Sigmoid colon (tissue), 4 donors: ENCODE data around the gene STOML1.

Experiments
- EP300 ChIP-seq, 4 donors: sonication (generic); formaldehyde crosslinking; IDR thresholded peaks; one replicate each; pipeline ENCODE4 v1.6.1; 2017; ENCODE audit warnings: antibody characterized with exemption in 4 of 4
- POLR2A ChIP-seq, 2 donors: fragments of 450-650 bp; IDR thresholded peaks; one replicate each; pipeline ENCODE4 v1.6.1; 2016; ENCODE audit warnings: antibody characterized with exemption in 2 of 2, mild to moderate bottlenecking in 2 of 2, moderate library complexity in 2 of 2
- POLR2AphosphoS5 ChIP-seq, 4 donors: sonication (generic); formaldehyde crosslinking; IDR thresholded peaks; one replicate each; pipeline ENCODE4 v1.6.1; 2017; ENCODE audit warnings: antibody characterized with exemption in 4 of 4
- TF ChIP-seq, protein P1 (sequence below), 4 experiments: fragments of 450-650 bp in 3 of 4; fragments of 200-600 bp in 1 of 4; IDR thresholded peaks; one replicate each; pipeline ENCODE4 v1.5.1; 2016 to 2019; ENCODE audit warnings: antibody characterized with exemption in 4 of 4, mild to moderate bottlenecking in 3 of 4, moderate library complexity in 2 of 4

- TF ChIP-seq, protein P1, sequence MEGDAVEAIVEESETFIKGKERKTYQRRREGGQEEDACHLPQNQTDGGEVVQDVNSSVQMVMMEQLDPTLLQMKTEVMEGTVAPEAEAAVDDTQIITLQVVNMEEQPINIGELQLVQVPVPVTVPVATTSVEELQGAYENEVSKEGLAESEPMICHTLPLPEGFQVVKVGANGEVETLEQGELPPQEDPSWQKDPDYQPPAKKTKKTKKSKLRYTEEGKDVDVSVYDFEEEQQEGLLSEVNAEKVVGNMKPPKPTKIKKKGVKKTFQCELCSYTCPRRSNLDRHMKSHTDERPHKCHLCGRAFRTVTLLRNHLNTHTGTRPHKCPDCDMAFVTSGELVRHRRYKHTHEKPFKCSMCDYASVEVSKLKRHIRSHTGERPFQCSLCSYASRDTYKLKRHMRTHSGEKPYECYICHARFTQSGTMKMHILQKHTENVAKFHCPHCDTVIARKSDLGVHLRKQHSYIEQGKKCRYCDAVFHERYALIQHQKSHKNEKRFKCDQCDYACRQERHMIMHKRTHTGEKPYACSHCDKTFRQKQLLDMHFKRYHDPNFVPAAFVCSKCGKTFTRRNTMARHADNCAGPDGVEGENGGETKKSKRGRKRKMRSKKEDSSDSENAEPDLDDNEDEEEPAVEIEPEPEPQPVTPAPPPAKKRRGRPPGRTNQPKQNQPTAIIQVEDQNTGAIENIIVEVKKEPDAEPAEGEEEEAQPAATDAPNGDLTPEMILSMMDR (IDR thresholded peaks at IDR 0.05): no peak
- TF ChIP-seq POLR2AphosphoS5 (IDR thresholded peaks at IDR 0.05) (no peak), POLR2A (IDR thresholded peaks at IDR 0.05) (no peak), EP300 (IDR thresholded peaks at IDR 0.05) (no peak)
Measured at GRCh38 chr15:73948396-73948795, 43.7 kb downstream of the STOML1 start.
